OCI-LY3 (cell line): ENCODE data around the gene XK.

ENCODE experiments used
- H2AFZ ChIP-seq: fragments of 200-600, 300-600 bp; shearing (Covaris generic); 2 replicates; pipeline ENCODE4 v1.6.0; 2014; ENCODE audit warnings: antibody characterized with exemption, low read depth, low read length
- H3K27ac ChIP-seq: fragments of 200-600, 300-600 bp; sonication (generic); 2 replicates; pipeline ENCODE4 v1.5.1; 2014; ENCODE audit warnings: mild to moderate bottlenecking, low read length, moderate library complexity, mixed read lengths
- H3K27me3 ChIP-seq: fragments of 200-600, 300-600 bp; sonication (generic); 2 replicates; pipeline ENCODE4 v1.6.1; 2014; ENCODE audit warnings: low read depth, low read length, mixed read lengths
- H3K36me3 ChIP-seq: fragments of 200-600, 300-600 bp; sonication (generic); replicated peaks from 2 replicates; pipeline ENCODE3; 2014; ENCODE audit warnings: low read depth, low read length, mixed read lengths
- H3K4me1 ChIP-seq: fragments of 300-600, 200-600 bp; sonication (generic); 2 replicates; pipeline ENCODE4 v1.6.1; 2014; ENCODE audit warnings: low read length, mixed read lengths
- H3K4me2 ChIP-seq: fragments of 200-600, 300-600 bp; sonication (generic); 2 replicates; pipeline ENCODE4 v1.6.1; 2014; ENCODE audit warnings: low read length, mixed read lengths
- H3K4me3 ChIP-seq: fragments of 300-600, 200-600 bp; sonication (generic); 2 replicates; pipeline ENCODE4 v1.5.1; 2014; ENCODE audit warnings: antibody characterized with exemption, mild to moderate bottlenecking, low read length, moderate library complexity
- H3K79me2 ChIP-seq: fragments of 300-600, 200-600 bp; shearing (Covaris generic); 2 replicates; pipeline ENCODE4 v1.6.1; 2014; ENCODE audit warnings: mild to moderate bottlenecking, low read length, mixed read lengths
- H3K9ac ChIP-seq: fragments of 300-600, 200-600 bp; shearing (Covaris generic); 2 replicates; pipeline ENCODE4 v1.6.0; 2014; ENCODE audit warnings: mild to moderate bottlenecking, low read length, moderate library complexity
- H3K9me3 ChIP-seq: fragments of 200-600, 300-600 bp; shearing (Covaris generic); 2 replicates; pipeline ENCODE4 v1.6.1; 2014; ENCODE audit warnings: low read length, mixed read lengths; ENCODE audit not compliant: insufficient read depth
- H4K20me1 ChIP-seq: fragments of 200-600, 300-600 bp; sonication (generic); 2 replicates; pipeline ENCODE4 v1.6.1; 2016; ENCODE audit warnings: low read length, mixed read lengths; ENCODE audit not compliant: insufficient read depth
- CTCF ChIP-seq: fragments of 200-600, 300-600 bp; sonication (generic); IDR thresholded peaks from 2 replicates; pipeline ENCODE4 v1.5.1; 2014; ENCODE audit warnings: antibody characterized with exemption, low read length, low read depth
- EZH2phosphoT487 ChIP-seq: fragments of 200-600 bp; shearing (Covaris generic); IDR thresholded peaks from 2 replicates; pipeline ENCODE4 v1.6.1; 2018; ENCODE audit warnings: antibody characterized with exemption, mixed run types, low read depth

Gene XK

GRCh38 chrX:37726346-37726745 lies 40.8 kb downstream of the XK start:
- Histone ChIP-seq H3K4me1 (no peaks in the 10 kb centered on the region), H3K36me3 (no peaks in the 10 kb centered on the region), H3K27ac (no peak overlapping the region), H3K4me2 (no peak overlapping the region), H3K9ac (no peak overlapping the region), H3K9me3 (no peaks in the 10 kb centered on the region), H3K4me3 (no peak overlapping the region), H2AFZ (no peak overlapping the region), H3K27me3 (no peaks in the 10 kb centered on the region), H4K20me1 (no peaks in the 10 kb centered on the region), H3K79me2 (no peaks in the 10 kb centered on the region)
- TF ChIP-seq EZH2phosphoT487, result no peak
- no peak for TF ChIP-seq CTCF

- H3K4me3 ChIP-seq, result peak overlapping the region; percentile 51
- H2AFZ ChIP-seq, result peak overlapping the region; percentile 42; the same call in 1 of the 2 replicates
- H3K9ac ChIP-seq, result peak overlapping the region; percentile 74
- no peaks in the 10 kb centered on the region for H3K79me2 ChIP-seq
- peak overlapping the region; percentile 85 for H3K4me2 ChIP-seq
- H3K9me3 ChIP-seq, result no peaks in the 10 kb centered on the region
- TF ChIP-seq EZH2phosphoT487, result no peak
- peak; percentile 76 for TF ChIP-seq CTCF
- peak overlapping the region; percentile 99 for H3K27ac ChIP-seq
- H3K4me1 ChIP-seq, result peaks cover 27% of the 10 kb centered on the region
- no peaks in the 10 kb centered on the region for H3K27me3 ChIP-seq
- no peaks in the 10 kb centered on the region for H3K36me3 ChIP-seq
- no peaks in the 10 kb centered on the region for H4K20me1 ChIP-seq
These were observed 59.8 kb downstream of the XK start for GRCh38 chrX:37745354-37745753.

GRCh38 chrX:37745835-37746217 lies 60.2 kb downstream of the XK start:
- Histone ChIP-seq H3K27ac (peak overlapping the region; percentile 99), H3K36me3 (no peaks in the 10 kb centered on the region), H3K4me2 (peak overlapping the region; percentile 85), H3K9me3 (no peaks in the 10 kb centered on the region), H3K79me2 (no peaks in the 10 kb centered on the region), H2AFZ (peak overlapping the region; percentile 42; the same call in 1 of the 2 replicates), H3K9ac (peak overlapping the region; percentile 74), H3K4me3 (peak overlapping the region; percentile 51), H3K27me3 (no peaks in the 10 kb centered on the region), H3K4me1 (peaks cover 27% of the 10 kb centered on the region), H4K20me1 (no peaks in the 10 kb centered on the region)
- TF ChIP-seq EZH2phosphoT487, result no peak
- TF ChIP-seq CTCF, result no peak

- peak overlapping the region; percentile 85 for H3K9ac ChIP-seq
- no peaks in the 10 kb centered on the region for H3K36me3 ChIP-seq
- H3K27ac ChIP-seq, result peak overlapping the region; percentile 99
- no peaks in the 10 kb centered on the region for H4K20me1 ChIP-seq
- no peak for TF ChIP-seq EZH2phosphoT487
- TF ChIP-seq CTCF, result no peak
- no peaks in the 10 kb centered on the region for H3K27me3 ChIP-seq
- no peaks in the 10 kb centered on the region for H3K9me3 ChIP-seq
- H2AFZ ChIP-seq, result no peak overlapping the region
- H3K4me2 ChIP-seq, result peak overlapping the region; percentile 85
- no peaks in the 10 kb centered on the region for H3K79me2 ChIP-seq
- H3K4me3 ChIP-seq, result peak overlapping the region; percentile 55
- H3K4me1 ChIP-seq, result peaks cover 27% of the 10 kb centered on the region
These were observed 60.8 kb downstream of the XK start for GRCh38 chrX:37746218-37746941.
